Amniotic epithelial cell (primary cell): Measurements from ENCODE around the gene ALX4.

ENCODE experiments used
- DNase-seq: peaks from one replicate; pipeline ENCODE4 v3.0.0-alpha.2; 2010; ENCODE audit warnings: low read depth

The ALX4 gene

DNA sequence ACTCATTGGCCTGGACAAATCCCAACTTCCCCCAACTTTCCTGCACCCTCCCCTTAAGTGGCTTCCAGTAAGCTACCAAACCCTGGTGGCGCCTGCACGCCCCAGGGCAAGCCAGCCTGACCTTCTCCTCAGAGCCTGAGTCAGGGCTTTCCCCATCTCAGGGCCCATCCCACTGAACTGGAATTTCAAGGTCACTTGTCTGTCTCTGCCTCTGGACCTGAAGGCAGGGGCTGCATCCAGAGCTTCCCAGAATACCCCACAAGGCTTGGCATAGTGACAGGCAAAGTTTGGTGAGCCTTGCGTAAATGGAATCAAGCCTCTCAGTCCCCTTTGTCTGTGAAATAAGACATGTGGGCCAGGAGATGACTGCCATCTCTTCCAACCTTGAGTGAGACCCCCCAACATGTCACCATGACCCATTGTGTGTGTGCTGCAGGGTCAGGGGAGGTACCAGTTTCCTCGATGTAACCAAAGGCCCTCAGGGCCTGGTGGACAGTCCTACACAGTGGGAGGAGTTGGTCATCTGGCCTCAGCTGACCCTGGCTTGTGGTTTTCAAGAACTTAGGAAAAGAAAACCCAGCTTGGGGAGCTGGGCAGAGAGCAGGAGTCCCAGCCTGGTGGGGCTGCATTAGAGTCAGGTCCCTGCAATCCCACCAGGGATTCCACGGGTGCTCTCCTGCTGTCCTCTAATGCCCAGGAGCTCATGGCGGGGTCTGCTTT, 8.9 kb downstream of the ALX4 start:
- DNase-seq: peak; percentile 70

DNA sequence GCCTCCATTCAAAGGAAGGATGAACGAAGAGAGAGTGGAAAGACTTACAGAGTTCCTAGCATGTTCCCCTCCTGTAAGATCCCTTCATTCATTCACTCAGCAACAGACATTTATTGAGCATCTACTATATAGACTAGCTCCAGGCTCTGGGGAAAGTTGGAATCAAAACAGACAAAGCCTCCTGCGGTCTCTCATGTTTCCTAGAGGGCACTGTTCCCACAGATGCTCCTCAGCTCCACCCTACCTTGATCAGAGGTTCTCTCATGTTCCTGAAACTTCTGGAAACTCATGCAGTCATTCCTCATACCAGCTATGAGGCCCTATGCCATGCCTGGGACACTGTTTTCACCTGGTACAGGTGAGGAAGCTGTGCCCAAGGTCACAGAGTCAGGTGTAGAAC, 11.1 kb downstream of the ALX4 start:
- no peak for DNase-seq

DNA sequence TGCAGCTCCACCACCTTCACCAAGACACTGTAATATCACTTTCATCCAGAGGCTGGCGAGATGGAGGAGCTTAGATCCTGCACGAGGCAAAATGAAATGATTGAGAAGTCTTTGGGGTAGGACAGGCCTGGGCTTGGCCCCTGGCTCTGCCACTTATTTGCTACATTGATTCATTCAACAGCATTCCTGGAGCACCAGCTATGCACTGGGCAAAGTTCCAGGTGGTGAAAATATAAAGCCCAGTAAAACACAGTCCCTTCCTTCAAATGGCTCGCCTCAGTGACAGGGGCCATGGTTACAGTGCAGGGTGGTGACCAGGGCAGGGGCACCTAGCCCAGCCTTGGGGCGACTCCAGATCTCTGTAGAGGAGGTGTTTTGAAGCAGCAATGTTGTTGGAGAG, 19.7 kb downstream of the ALX4 start:
- no peak for DNase-seq

DNA sequence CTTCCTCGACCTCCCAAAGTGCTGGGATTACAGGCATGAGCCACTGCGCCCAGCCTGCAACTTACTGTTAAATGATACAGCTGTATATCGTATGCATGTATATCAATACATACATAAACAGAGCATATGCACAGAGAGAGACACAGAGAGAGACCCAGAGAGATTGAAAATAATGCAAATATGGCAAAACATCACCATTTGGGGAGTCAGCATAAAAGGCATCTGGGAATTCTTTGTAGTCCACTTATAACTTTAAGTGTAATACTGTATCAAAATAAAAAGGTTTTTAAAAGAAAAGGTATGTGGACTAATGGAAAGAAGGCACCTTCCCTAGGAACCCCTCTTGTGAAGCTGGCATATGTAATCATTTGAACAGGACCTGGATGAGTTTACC, 21.8 kb downstream of the ALX4 start:
- DNase-seq: no peak

DNA sequence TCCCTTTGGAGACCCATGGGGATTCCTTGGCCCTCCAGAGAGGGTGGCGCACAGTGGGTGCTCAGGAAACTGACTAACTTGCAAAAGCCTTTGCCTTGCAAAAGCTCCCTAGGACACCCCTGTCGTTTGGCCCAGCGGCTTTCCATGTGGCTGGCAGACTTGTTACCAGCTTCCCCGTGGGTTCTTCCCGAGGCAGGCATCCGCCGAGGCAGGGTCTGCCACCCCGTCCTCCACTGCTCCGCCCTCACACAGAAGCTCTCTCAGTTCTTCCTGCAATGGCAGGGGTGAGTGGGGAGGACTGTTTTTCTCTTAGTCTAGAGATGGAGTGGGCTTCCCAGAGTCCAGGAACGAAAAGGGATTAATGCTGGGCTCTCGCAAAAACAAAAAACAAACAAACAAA, 23.0 kb downstream of the ALX4 start:
- DNase-seq: no peak

DNA sequence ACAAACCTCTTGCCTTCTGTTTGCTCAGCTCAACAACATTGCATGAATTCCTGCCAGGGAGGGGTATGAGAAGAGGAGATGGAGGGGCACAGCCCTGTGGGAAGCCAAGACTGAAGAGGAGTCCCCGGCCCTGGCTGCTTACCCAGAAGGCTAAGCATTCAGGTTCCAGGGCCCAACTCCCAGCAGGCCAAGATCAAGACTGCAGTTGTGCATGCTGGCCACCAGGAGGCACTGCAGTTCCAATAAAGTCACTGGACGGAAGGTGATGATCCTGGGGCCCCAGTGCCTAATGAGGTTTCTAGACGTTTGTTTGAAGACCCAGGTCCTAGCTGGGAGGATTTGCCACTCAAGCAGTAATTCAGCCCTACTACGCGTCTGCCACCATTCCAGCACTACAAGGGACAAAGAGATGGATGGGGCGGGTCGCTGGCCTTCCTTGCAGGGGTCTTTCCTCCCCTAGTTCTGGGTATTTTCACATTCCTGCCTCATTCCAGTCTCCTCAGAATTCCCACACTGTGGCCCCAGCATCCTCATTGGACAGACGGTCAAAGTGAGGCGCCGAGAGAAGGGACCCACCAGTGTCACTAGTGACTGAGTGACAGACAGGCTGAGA, 23.6 kb downstream of the ALX4 start:
- DNase-seq: peak; percentile 51

DNA sequence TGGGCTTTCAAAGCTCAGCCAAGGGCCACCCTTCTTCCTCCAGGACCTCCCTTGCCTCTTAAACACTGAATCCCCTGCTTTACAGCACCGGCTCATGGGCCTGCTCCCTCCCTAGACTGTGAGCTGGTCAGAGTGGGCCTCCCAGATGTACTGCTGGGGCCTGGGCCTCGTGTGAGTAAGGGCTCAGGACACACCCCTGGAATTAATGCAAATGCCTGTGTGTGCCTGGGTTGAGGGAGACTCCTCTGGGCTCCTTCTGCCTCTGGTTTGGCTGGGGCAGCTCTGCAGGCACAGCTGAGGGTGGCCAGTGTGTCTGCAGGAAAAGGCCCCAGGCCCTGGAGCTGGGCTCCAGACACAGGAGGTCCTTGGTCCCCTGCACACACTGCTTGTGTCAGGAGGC, 24.2 kb downstream of the ALX4 start:
- DNase-seq: peak; percentile 35

DNA sequence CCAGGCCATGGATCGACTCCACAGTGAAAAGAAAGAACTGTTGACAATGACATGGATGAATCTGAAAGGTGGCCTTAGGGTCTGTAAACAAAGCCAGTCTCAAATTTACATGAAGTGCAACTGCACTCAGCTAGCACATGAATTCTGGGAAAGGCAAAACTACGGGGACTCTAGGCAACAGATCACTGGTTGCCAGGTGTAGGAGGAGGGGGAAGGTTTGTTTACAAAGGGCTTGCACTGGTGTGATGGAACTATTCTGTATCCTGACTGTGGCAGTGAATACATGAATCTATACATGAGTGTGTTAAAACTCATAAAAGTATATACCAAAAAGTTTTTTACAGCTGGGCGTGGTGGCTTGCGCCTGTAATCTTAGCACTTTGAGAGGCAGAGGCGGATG, 27.3 kb downstream of the ALX4 start:
- DNase-seq: no peak

DNA sequence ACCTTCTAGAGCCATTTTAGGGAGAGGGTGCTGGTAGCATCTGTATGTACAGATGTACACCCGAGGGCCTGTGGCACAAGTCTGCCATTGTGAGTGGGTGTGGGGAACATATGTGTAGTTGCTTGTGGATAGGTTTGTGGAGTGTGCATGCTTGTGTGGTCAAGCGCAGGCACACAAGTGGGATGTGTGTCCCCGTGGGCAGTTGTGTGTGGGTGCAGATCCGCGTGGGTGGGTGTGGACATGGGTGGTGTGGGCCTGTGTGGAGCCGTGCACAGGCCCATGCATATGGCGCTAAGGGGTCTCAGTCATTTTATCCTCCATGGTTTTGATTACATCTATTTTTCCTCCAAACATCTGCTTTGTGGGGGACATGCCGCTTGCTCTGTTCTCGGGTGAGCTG, 28.8 kb downstream of the ALX4 start:
- no peak for DNase-seq

DNA sequence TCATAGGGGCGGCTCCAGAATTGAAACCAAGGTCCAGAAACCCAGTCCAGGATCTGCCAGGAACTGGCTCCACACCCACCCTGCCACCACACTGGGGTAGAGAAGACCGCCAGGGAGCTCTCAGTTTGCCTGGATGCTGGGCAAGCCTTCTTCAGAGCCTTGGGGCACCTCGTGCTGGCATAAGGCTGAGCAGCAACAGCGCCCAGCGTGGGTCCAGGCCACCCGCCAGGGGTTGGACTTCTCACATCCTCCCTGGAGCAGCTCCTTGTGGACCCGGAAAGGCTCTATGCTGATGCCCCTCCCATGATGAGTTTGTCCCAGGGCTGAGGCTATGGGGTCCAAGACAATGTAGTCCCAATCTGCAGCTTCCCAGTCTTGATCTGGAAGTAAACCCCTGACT, 29.7 kb downstream of the ALX4 start:
- DNase-seq: no peak

DNA sequence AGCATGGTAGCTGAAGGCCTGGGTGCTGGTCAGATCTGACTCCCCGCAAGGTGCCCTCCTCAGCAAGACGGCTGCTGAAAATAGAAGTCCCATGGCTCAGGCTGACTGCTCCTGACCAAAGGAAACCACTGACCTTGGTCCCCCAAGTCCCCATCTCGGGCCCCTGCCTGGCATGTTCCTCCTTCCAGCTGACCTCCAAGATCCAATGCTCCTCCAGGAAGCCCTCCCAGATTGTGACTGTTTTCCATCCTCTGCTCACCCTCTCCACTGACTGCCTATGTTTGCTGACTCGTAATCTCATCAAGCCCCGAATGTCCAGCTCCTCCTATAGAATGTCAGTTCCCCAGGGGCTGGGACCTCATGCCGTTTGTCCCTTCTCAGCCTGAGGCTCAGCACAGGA, 30.5 kb downstream of the ALX4 start:
- DNase-seq: no peak

DNA sequence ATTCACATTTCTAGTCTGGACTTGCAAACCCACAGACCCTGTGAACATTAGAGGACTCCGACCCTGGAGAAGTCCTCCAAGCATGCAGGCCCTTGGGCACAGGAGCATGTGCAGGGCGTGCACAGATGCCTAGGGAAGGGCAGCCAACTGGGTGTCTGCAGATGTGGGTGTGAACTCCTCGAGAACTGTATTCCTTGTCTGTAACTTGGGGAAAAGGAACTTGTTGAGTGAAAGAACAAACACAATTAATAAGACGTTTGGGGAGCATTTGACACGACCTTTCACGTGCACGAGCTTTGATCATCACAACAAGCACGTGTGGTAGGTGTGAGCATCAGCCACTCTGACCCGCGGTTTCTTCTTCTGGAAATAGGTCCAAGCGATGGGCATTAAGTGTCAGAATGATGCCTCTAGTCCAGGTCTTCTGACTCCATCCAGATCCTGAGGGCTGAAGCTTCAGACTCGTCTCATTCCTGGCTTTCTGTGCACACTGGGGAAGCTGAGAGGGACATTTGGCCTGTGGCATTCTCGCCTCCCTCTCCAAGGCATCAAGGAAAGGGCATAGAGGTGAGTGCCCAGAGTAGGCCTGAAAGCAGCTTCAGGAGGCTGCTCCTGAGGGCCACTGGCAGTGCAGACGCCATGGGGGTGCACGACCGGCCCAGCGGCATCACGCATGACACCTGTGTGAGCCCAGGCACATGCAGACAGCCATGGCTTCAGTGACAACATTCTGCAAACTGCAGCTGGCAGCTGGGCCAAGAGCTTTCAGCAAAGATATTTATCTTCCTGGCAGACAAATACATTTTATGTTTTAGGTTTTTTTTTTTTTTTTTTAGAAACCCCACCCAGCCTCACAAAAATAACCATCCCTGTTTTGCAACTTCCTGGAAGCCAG, 32.5 kb downstream of the ALX4 start:
- no peak for DNase-seq

DNA sequence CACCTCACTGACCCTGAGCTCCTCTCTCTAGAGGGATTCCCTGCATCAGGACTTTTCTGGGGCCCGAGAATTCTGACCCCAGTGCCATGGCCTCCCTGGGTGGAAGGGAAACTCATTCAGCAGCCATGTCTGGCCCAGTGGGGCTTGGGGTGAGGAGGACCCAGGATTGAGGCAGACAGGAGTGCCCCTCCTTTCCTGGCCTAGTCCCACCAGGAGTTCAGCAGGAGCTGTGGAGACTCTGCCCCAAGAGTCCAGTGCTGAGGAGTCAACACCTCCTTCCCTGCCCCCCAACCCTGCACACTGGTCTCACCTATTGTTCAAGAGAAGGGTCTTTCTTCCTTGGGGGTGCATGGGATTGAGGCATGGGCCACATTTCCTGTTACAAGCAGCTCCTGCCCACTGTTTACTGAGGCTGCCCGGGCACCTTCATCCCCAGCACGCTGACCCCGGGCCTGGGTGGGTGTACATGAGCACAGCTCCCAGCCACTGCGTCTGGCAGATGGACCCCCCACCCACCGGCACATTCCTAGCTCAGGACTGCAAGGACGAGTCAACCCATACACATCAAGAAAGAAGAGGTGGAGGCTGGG, 33.9 kb downstream of the ALX4 start:
- DNase-seq: no peak

DNA sequence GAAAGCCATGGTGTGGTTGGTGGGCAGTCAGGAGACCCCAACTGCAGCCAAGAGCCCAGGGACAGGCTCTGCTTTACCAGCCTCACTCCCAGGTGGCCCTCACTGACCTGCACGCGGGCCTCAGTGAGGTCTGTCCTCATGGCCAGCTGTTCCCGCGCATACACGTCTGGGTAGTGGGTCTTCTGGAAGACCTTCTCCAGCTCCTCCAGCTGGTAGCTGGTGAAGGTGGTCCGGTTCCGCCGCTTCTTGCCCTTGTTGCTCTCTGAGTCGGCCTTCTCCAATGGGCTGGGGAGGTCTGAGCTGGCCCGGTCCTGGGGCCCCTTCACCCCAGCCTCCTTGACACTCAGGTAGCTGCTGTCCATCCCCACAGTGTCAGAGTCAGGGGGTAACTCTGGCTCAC, 34.7 kb downstream of the ALX4 start:
- no peak for DNase-seq

DNA sequence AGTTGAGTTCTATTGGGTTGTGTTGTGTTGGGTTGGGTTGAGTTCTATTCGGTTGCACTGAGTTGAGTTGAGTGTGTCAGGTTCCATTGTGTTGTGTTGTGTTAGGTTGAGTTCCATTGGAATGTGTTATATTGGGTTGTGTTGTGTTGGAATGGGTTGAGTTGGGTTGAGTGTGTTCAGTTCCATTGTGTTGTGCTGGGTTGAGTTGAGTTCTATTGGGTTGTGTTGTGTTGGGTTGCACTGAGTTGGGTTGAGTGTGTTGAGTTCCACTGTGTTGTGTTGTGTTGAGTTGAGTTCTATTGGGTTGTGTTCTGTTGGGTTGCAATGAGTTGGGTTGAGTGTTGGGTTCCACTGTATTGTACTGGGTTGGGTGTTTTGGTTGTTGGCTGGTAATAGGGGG, 35.5 kb downstream of the ALX4 start:
- no peak for DNase-seq

DNA sequence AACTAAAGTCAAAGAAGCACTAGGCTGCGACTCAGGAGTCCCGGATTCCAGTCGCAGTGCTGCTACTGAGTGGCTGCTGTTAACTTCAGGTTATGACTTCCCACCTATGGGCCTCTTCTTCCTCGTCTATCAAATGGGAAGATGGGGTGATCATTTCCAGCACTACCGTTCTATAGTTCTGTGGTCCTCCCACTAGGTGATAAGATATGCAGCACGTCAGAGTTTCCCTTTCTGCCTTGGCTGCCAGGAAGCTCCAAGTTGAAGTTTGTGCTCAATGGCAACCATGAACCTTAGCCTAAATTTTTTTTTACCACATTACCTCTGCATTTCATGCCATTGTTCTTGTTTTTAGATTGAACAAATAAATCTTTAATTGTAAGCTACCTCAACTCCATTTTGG, 38.7 kb downstream of the ALX4 start:
- DNase-seq: no peak

DNA sequence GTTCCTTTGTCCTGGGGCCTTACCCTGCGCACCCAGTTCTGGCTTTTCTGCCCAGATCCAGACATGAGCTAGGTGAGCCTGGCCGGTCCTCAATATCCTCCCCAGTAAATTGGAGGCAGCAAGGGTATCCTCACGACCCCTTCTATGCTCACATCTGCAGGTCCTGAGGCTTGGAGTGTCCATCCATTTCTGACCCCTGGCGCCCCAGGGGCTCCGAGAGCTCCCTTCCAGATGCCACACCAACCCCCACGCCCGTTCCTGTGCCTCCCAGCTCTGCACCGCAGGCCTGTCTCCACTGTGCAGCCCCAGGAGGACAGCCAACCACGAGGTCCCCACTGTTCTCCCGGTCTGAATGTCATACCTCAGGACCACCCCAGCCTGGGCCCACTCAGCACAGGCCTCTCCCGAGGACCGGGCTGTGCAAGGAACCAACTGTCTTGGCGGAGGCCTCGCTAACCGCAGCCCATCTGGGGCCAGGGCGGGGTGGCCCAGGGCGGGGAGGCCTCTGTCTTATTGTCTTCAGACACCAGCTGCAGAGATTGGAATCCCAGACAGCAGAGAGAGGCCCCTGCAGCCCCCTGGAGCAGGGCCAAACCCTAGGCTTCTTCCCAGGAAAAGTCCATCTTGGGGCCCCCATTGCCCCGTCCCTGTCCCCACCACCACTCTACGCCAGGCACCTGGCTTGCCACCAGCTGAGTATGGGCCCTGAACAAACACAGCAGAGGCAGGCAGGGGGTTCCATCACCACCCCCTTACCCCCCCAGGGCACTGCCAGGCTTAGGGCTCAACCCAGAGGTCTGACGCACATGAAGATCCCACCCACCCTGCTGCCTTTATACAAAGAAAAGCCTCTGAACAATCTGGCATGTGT, 39.3 kb downstream of the ALX4 start:
- peak; percentile 81 for DNase-seq

DNA sequence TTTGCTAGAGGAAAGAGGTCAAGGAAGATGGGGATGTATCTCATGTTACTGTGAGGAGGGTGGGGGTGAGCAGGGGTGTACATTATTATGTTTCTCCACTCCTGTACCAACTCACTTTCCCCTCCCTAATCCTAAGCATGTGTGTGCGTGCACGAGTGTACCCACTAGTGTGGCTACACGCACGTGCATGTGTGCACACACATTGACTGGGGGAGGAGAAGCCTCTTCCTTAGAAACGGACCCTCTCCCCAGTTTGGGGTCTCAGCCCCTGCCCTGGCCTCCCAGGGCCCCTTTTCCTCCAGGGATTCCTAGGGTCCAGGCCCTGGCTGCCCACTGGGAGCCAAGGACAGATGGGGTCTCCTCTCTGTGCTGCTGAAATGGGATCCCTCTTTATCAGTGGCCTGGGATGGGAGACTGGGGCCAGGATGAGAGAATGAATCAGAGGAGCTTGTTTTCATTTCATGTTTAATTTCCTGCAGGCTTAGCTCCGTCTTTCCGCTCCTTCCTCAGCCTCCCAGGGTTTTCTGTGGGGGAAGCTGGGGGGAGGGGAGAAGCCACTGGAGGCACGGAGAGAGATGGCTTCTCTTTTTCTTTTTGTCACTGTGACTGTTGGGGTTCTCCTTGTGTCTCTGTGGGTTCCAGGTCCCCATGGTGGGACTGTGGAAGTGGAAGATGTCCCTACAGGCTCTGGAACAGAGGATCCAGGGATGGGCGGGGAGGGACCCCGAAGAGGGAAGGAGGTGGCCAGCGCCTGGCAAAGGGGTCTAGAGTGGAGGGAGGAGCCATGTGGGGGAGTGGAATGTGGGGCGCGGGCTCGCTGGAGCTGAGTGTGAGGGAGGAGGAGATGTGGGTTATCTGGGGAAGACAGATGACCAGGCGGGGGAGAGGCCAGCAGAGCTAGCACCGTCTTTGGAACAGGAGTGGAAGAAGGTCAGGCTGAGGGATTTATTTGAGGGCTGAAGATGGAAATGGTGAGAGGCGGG, 40.3 kb downstream of the ALX4 start:
- DNase-seq: peak; percentile 94

DNA sequence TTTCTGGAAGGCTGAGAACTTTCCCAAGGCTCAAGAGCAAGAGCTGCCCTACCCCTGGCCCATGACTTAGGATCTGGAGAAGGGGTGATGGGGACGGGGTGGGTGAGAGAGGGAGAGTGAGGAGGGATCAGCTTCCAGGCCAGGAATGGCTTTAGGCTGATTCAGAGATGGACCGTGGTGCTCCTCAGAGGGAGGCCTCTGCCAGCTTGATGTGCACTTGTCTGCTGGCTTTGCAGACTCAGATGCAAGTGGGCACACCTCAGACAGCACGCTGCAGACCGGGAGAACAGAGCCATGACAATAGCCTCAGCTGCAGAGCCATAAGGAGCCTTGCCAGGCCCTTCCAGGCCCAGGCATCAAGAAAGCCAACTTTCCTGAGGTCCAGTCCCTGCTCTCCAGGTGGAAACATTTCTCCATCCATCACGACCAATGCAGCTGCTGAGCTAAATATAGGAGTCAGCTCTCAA, 41.3 kb downstream of the ALX4 start:
- no peak for DNase-seq
